ENCODE data around the gene MAGI3.

Gene MAGI3

GRCh38 chr1:113488576-113489177 lies 98.4 kb downstream of the MAGI3 start:
- Histone ChIP-seq H3K9me3 (ENCODE audit: severe bottlenecking) (peaks cover 7% of the 10 kb centered on the region), H3K27me3 (ENCODE audit: insufficient read depth, poor library complexity, severe bottlenecking) (no peaks in the 10 kb centered on the region), H3K36me3 (ENCODE audit: low read depth) (no peaks in the 10 kb centered on the region), H3K27ac (ENCODE audit: poor library complexity, severe bottlenecking) (no peak overlapping the region), H3K4me1 (ENCODE audit: insufficient read depth, poor library complexity, severe bottlenecking) (no peaks in the 10 kb centered on the region), H3K4me3 (ENCODE audit: severe bottlenecking) (no peak overlapping the region)
- no peak for ATAC-seq (ENCODE audit: low read depth)
- TF ChIP-seq CTCF (IDR thresholded peaks at IDR 0.05; ENCODE audit: poor library complexity, severe bottlenecking) = no peak
- peak; percentile 25 for DNase-seq (ENCODE audit: low spot score)

- Histone ChIP-seq H3K27ac (ENCODE audit: poor library complexity, severe bottlenecking) (no peak overlapping the region), H3K4me1 (ENCODE audit: insufficient read depth, poor library complexity, severe bottlenecking) (no peaks in the 10 kb centered on the region), H3K4me3 (ENCODE audit: severe bottlenecking) (no peak overlapping the region), H3K27me3 (ENCODE audit: insufficient read depth, poor library complexity, severe bottlenecking) (no peaks in the 10 kb centered on the region), H3K36me3 (ENCODE audit: low read depth) (no peaks in the 10 kb centered on the region), H3K9me3 (ENCODE audit: severe bottlenecking) (peaks cover 2% of the 10 kb centered on the region)
- no peak for ATAC-seq (ENCODE audit: low read depth)
- no peak for TF ChIP-seq CTCF (IDR thresholded peaks at IDR 0.05; ENCODE audit: poor library complexity, severe bottlenecking)
- DNase-seq (ENCODE audit: low spot score) = no peak
Measured at GRCh38 chr1:113490384-113490783, 100.1 kb downstream of the MAGI3 start.

GRCh38 chr1:113493533-113493932 lies 103.2 kb downstream of the MAGI3 start:
- H3K9me3 ChIP-seq (ENCODE audit: severe bottlenecking) = no peaks in the 10 kb centered on the region
- no peak for DNase-seq (ENCODE audit: low spot score)
- H3K4me3 ChIP-seq (ENCODE audit: severe bottlenecking) = no peak overlapping the region
- no peak overlapping the region for H3K27ac ChIP-seq (ENCODE audit: poor library complexity, severe bottlenecking)
- TF ChIP-seq CTCF (IDR thresholded peaks at IDR 0.05; ENCODE audit: poor library complexity, severe bottlenecking) = no peak
- H3K4me1 ChIP-seq (ENCODE audit: insufficient read depth, poor library complexity, severe bottlenecking) = no peaks in the 10 kb centered on the region
- no peak for ATAC-seq (ENCODE audit: low read depth)
- H3K27me3 ChIP-seq (ENCODE audit: insufficient read depth, poor library complexity, severe bottlenecking) = no peaks in the 10 kb centered on the region
- H3K36me3 ChIP-seq (ENCODE audit: low read depth) = no peaks in the 10 kb centered on the region

GRCh38 chr1:113505357-113505756 lies 115.0 kb downstream of the MAGI3 start:
- H3K4me1 ChIP-seq (ENCODE audit: insufficient read depth, poor library complexity, severe bottlenecking) = no peaks in the 10 kb centered on the region
- H3K9me3 ChIP-seq (ENCODE audit: severe bottlenecking) = no peaks in the 10 kb centered on the region
- no peaks in the 10 kb centered on the region for H3K27me3 ChIP-seq (ENCODE audit: insufficient read depth, poor library complexity, severe bottlenecking)
- ATAC-seq (ENCODE audit: low read depth) (no peak), DNase-seq (ENCODE audit: low spot score) (no peak)
- H3K27ac ChIP-seq (ENCODE audit: poor library complexity, severe bottlenecking) = no peak overlapping the region
- no peaks in the 10 kb centered on the region for H3K36me3 ChIP-seq (ENCODE audit: low read depth)
- TF ChIP-seq CTCF (IDR thresholded peaks at IDR 0.05; ENCODE audit: poor library complexity, severe bottlenecking) = no peak
- no peak overlapping the region for H3K4me3 ChIP-seq (ENCODE audit: severe bottlenecking)

- no peaks in the 10 kb centered on the region for H3K27me3 ChIP-seq (ENCODE audit: insufficient read depth, poor library complexity, severe bottlenecking)
- peaks cover 2% of the 10 kb centered on the region for H3K9me3 ChIP-seq (ENCODE audit: severe bottlenecking)
- H3K27ac ChIP-seq (ENCODE audit: poor library complexity, severe bottlenecking) = no peak overlapping the region
- no peaks in the 10 kb centered on the region for H3K4me1 ChIP-seq (ENCODE audit: insufficient read depth, poor library complexity, severe bottlenecking)
- no peaks in the 10 kb centered on the region for H3K36me3 ChIP-seq (ENCODE audit: low read depth)
- DNase-seq (ENCODE audit: low spot score) = no peak
- no peak overlapping the region for H3K4me3 ChIP-seq (ENCODE audit: severe bottlenecking)
- no peak for ATAC-seq (ENCODE audit: low read depth)
- TF ChIP-seq CTCF (IDR thresholded peaks at IDR 0.05; ENCODE audit: poor library complexity, severe bottlenecking) = no peak
Measured at GRCh38 chr1:113507552-113508214, 117.4 kb downstream of the MAGI3 start.
